ENCODE results near the gene NYNRIN. TPM values are rescaled to one million over a fixed set of nuclear protein-coding genes. Genes with fewer than 3 reads are reported as not detected.
A peak's percentile ranks its signal among the peaks of the same experiment; 100 is the strongest.

The NYNRIN gene
- polyA plus RNA-seq, 3 donors = 0.18 to 0.84 (median 0.40) TPM

DNA sequence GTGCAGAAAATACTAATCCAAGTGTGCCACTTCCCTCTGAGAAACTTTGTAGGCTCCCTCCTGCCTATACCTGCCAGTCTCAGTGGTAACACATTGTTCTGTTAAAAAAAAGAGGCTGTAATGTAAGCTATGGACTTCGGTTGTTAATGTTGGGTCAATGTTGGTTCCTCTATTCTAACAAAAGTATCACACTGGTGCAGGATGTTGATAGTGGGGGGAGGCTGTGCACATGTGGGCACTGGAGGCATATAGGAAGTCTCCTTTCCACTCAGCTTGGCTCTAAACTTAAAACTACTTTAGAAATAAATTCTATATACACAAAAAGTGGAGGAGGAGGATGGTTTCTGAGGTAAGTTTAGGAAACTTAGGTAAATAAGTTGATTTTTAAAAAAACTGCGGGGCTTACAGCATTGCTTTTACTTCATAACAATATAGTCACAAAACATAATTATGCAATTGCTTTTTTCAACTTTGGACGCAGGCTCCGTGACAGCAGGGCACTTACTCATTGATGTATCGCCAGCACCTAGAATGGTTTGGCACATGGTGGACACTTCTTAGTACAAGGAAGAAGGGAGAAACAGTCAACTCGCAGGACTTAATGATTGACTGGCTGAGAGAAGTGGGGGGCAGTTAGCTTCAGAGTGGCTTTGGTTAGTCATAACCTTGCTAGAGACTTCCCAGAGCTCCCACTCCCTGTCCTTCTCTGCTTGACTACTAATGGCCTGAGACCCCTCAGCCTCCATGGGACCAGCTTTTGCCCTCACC lies 7.9 kb upstream of the NYNRIN start:
- peaks cover 2 to 9% (median 5%) of the 10 kb centered on the region in 3 donors for H3K27me3 Mint-ChIP-seq (ENCODE audit: low read depth in 3 of 3)
- no peaks in the 10 kb centered on the region for H3K36me3 Mint-ChIP-seq
- H3K4me1 Mint-ChIP-seq = peaks cover 18% of the 10 kb centered on the region
- no peak overlapping the region for H3K4me3 Mint-ChIP-seq
- no peak overlapping the region for H3K4me3 ChIP-seq (replicated peaks in 1 of 3; ENCODE audit: low read depth in 2 of 3, low read length in 3 of 3)
- H3K9me3 Mint-ChIP-seq = no peaks in the 10 kb centered on the region
- H3K4me2 ChIP-seq (replicated peaks; ENCODE audit: extremely low read depth, low read length, poor library complexity, severe bottlenecking) = no peak overlapping the region
- no peaks in the 10 kb centered on the region for H3K79me2 ChIP-seq (ENCODE audit: insufficient read depth, low read length)
- no peak overlapping the region for H3K9ac ChIP-seq (ENCODE audit: insufficient read depth, low read length, poor library complexity, severe bottlenecking)
- H3K9me3 ChIP-seq (replicated peaks in 1 of 2; ENCODE audit: control insufficient read depth in 1 of 2, insufficient read depth in 1 of 2, low read length in 2 of 2) = no peaks in the 10 kb centered on the region
- TF ChIP-seq, protein P1, sequence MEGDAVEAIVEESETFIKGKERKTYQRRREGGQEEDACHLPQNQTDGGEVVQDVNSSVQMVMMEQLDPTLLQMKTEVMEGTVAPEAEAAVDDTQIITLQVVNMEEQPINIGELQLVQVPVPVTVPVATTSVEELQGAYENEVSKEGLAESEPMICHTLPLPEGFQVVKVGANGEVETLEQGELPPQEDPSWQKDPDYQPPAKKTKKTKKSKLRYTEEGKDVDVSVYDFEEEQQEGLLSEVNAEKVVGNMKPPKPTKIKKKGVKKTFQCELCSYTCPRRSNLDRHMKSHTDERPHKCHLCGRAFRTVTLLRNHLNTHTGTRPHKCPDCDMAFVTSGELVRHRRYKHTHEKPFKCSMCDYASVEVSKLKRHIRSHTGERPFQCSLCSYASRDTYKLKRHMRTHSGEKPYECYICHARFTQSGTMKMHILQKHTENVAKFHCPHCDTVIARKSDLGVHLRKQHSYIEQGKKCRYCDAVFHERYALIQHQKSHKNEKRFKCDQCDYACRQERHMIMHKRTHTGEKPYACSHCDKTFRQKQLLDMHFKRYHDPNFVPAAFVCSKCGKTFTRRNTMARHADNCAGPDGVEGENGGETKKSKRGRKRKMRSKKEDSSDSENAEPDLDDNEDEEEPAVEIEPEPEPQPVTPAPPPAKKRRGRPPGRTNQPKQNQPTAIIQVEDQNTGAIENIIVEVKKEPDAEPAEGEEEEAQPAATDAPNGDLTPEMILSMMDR (IDR thresholded peaks at IDR 0.05) = no peak
- peak overlapping the region in 1 of 7 donors; percentile 13 for H3K27ac Mint-ChIP-seq
- no peaks in the 10 kb centered on the region for H3K36me3 ChIP-seq (replicated peaks in 1 of 2; ENCODE audit: control insufficient read depth in 1 of 2, insufficient read depth in 2 of 2, low read length in 2 of 2)
- no peaks in the 10 kb centered on the region for H3K27me3 ChIP-seq (ENCODE audit: control insufficient read depth in 2 of 2, insufficient read depth in 2 of 2, low read length in 2 of 2)
- peak overlapping the region; percentile 21 for H2AFZ ChIP-seq (ENCODE audit: insufficient read depth, low read depth, low read length, poor library complexity, severe bottlenecking)
- intact Hi-C loops (cut with micrococcal nuclease) = no loop called here
- no peak overlapping the region for H3K27ac ChIP-seq (ENCODE audit: low read depth in 1 of 2, low read length in 2 of 2)
- H4K20me1 ChIP-seq (ENCODE audit: insufficient read depth, low read length) = no peaks in the 10 kb centered on the region
- DNase-seq = peak in 2 of 3 donors; percentile 14 to 29
- H3K4me1 ChIP-seq (ENCODE audit: control insufficient read depth in 1 of 2, insufficient read depth in 2 of 2, low read length in 2 of 2) = peaks cover 13 to 20% of the 10 kb centered on the region in 2 donors
- 14% methylated on average over 3 of the region's 6 CpGs for WGBS (ENCODE audit: insufficient coverage)

DNA sequence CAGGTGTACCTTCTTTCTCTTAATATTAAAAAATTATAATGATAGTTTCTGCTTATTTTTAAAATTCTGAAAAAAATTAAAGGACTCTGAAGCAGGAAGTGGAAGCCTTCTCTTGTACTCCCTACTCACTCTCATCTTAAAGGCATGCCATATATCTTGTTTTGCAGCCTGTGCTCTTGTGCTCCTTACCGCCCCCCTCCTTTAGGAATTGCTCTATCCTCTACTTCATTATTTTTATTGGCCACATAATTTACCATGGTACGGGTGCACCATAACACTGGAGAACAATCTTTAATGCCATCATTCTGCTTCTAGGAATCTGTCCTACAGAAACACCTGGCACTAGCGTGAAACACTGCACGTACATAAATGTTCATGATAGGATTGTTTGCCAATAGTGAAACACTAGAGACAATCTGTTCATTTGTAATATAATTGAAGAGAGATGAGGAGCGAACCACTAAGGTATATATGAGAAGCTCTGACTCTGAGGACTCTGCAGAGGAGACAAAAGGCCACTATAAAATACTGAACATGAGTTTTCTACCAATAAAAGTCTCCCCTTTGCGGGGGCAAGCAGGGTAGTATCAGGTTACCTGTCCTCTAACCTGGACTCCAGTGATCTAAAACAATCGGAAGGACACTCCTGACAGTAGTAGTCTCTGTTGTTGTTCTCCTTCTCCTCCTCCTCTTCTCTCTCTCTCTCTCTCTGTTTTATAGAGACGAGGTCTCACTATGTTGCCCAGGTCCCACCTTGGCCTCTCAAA lies 6.3 kb upstream of the NYNRIN start:
- Mint-ChIP-seq H3K9me3 (no peaks in the 10 kb centered on the region), H3K36me3 (no peaks in the 10 kb centered on the region), H3K27me3 (ENCODE audit: low read depth in 3 of 3) (peaks cover 0 to 5% (median 4%) of the 10 kb centered on the region in 3 donors), H3K4me3 (no peak overlapping the region), H3K4me1 (peaks cover 34% of the 10 kb centered on the region), H3K27ac (no peak overlapping the region)
- Histone ChIP-seq H3K27me3 (ENCODE audit: control insufficient read depth in 2 of 2, insufficient read depth in 2 of 2, low read length in 2 of 2) (no peaks in the 10 kb centered on the region), H3K79me2 (ENCODE audit: insufficient read depth, low read length) (no peaks in the 10 kb centered on the region), H3K4me1 (ENCODE audit: control insufficient read depth in 1 of 2, insufficient read depth in 2 of 2, low read length in 2 of 2) (peaks cover 27 to 34% of the 10 kb centered on the region in 2 donors), H3K9me3 (replicated peaks in 1 of 2; ENCODE audit: control insufficient read depth in 1 of 2, insufficient read depth in 1 of 2, low read length in 2 of 2) (no peaks in the 10 kb centered on the region), H3K27ac (ENCODE audit: low read depth in 1 of 2, low read length in 2 of 2) (no peak overlapping the region), H3K4me3 (replicated peaks in 1 of 3; ENCODE audit: low read depth in 2 of 3, low read length in 3 of 3) (no peak overlapping the region), H3K4me2 (replicated peaks; ENCODE audit: extremely low read depth, low read length, poor library complexity, severe bottlenecking) (no peak overlapping the region), H3K36me3 (replicated peaks in 1 of 2; ENCODE audit: control insufficient read depth in 1 of 2, insufficient read depth in 2 of 2, low read length in 2 of 2) (no peaks in the 10 kb centered on the region), H4K20me1 (ENCODE audit: insufficient read depth, low read length) (no peaks in the 10 kb centered on the region), H2AFZ (ENCODE audit: insufficient read depth, low read depth, low read length, poor library complexity, severe bottlenecking) (no peak overlapping the region), H3K9ac (ENCODE audit: insufficient read depth, low read length, poor library complexity, severe bottlenecking) (no peak overlapping the region)
- TF ChIP-seq, protein P1 (IDR thresholded peaks at IDR 0.05) = no peak
- 60% methylated on average over 3 of the region's 8 CpGs for WGBS (ENCODE audit: insufficient coverage)
- no peak for DNase-seq
- intact Hi-C loops (cut with micrococcal nuclease) = no loop called here

All from CD14-positive monocyte (primary cell).